ENCODE results near the gene ZSWIM4.
"Not testable (repeated sequence)": the region's sequence is repeated elsewhere in the genome, so short reads cannot be mapped to it uniquely, and the experiment has no call there.

GRCh38 chr19:13793317-13793716 is 1.9 kb upstream of the ZSWIM4 start:
- not testable (repeated sequence) for TF ChIP-seq CTCF (IDR thresholded peaks at IDR 0.05); YY1 (IDR thresholded peaks at IDR 0.05; ENCODE audit: low read depth); GATA2 (CRISPR knock-in tag; IDR thresholded peaks at IDR 0.05); REST (IDR thresholded peaks at IDR 0.05; ENCODE audit: low read depth, low read length); JUND (IDR thresholded peaks at IDR 0.05); USF2 (IDR thresholded peaks at IDR 0.05; ENCODE audit: borderline replicate concordance, low read depth, low read length); NFIC (IDR thresholded peaks at IDR 0.05; ENCODE audit: borderline replicate concordance); EZH2phosphoT487 (IDR thresholded peaks at IDR 0.05; ENCODE audit: borderline replicate concordance, low read depth); MXI1 (IDR thresholded peaks at IDR 0.05; ENCODE audit: low read depth, low read length); MEF2A (IDR thresholded peaks at IDR 0.05; ENCODE audit: borderline replicate concordance, low read depth); TAF1 (IDR thresholded peaks at IDR 0.05; ENCODE audit: borderline replicate concordance, low read depth, low read length)

Measured in SK-N-SH (cell line).